Measurements from ENCODE around the gene SH3PXD2A.

DNA sequence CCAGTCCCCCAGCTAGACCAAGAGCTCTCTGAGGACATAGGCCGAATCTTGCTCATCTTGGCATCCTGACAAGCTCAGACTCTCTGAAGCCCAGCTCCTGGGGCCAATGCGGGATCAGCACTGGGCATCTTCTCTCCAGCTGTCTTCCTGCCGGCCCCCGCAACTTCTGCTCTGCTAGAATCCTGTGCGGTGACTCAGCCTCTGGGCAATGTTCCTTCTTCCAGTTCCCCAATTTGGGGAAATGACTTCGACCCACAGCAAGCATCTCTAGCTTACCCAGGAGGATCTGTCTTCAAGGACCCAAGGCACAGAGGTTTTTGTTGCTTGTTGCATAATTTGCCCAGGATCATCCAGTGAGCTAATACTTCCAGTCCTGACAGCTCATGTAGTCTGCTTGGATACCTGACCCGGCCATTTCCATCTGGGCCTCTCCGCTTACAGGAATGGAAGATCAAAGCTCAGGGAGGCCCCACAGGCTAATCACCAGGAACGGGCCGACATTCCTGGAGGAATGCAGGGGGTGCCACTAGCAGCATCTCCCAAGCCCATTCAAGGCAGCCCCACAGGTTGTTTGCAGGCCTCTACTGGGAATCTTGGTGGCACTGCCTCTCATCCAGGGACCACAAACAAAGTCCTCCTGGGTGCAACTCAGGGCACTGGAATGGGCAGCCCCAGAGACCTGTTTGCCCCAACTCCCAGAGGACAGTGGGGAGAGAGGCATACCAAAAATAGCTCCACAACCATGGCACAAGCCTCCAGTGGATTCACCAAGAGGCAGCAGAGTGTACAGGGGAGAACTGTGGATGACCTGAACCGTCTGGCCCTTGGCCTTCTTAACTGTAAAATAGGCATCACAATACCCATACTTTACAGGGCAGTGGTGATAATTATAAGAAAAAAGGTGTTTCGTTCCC lies 210.0 kb downstream of the SH3PXD2A start:
- TF ChIP-seq, protein P1, sequence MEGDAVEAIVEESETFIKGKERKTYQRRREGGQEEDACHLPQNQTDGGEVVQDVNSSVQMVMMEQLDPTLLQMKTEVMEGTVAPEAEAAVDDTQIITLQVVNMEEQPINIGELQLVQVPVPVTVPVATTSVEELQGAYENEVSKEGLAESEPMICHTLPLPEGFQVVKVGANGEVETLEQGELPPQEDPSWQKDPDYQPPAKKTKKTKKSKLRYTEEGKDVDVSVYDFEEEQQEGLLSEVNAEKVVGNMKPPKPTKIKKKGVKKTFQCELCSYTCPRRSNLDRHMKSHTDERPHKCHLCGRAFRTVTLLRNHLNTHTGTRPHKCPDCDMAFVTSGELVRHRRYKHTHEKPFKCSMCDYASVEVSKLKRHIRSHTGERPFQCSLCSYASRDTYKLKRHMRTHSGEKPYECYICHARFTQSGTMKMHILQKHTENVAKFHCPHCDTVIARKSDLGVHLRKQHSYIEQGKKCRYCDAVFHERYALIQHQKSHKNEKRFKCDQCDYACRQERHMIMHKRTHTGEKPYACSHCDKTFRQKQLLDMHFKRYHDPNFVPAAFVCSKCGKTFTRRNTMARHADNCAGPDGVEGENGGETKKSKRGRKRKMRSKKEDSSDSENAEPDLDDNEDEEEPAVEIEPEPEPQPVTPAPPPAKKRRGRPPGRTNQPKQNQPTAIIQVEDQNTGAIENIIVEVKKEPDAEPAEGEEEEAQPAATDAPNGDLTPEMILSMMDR (IDR thresholded peaks at IDR 0.05; ENCODE audit: insufficient read depth, low read depth, low read length): no peak
- no peak for TF ChIP-seq EZH2 (IDR thresholded peaks at IDR 0.05; ENCODE audit: insufficient read depth, low read length)
